Activated naive CD4-positive, alpha-beta T cell treated with anti-CD3 and anti-CD28 coated beads, Interleukin-2, amount 10 ng/mL, durations not matched to agents 7 days and 5 days (primary cell): ENCODE measurements around the gene FOXJ3.

ENCODE experiments used
- CTCF ChIA-PET: fragments of 350-600 bp; sonication (Branson Sonifier 250); formaldehyde crosslinking; loops from one replicate; lab custom pipeline; 2021; ENCODE audit warnings: antibody characterized with exemption; lab: Charles Lee
- DNase-seq: peaks from one replicate; pipeline ENCODE4 v3.0.0-alpha.2; 2020
- H3K27ac Mint-ChIP-seq: one replicate; pipeline ENCODE4 v1.8.0; 2021; ENCODE audit warnings: mild to moderate bottlenecking, moderate library complexity, mixed read lengths
- H3K27me3 Mint-ChIP-seq: one replicate; pipeline ENCODE4 v1.8.0; 2021; ENCODE audit warnings: mild to moderate bottlenecking, mixed read lengths
- H3K36me3 Mint-ChIP-seq: one replicate; pipeline ENCODE4 v1.8.0; 2021; ENCODE audit warnings: mixed read lengths
- H3K4me1 Mint-ChIP-seq: one replicate; pipeline ENCODE4 v1.8.0; 2021; ENCODE audit warnings: mixed read lengths
- H3K4me3 Mint-ChIP-seq: one replicate; pipeline ENCODE4 v1.8.0; 2021; ENCODE audit warnings: mild to moderate bottlenecking, moderate library complexity, mixed read lengths
- H3K9me3 Mint-ChIP-seq: one replicate; pipeline ENCODE4 v1.8.0; 2021; ENCODE audit warnings: mixed read lengths

Gene FOXJ3

GRCh38 chr1:42266253-42267135 is 68.5 kb downstream of the FOXJ3 start:
- CTCF ChIA-PET, result interaction anchor here (1.0 kb wide), 1 partner anchor 89 kb away, joined by 3 read pairs; no protein-coding TSS in a partner anchor
- Mint-ChIP-seq H3K4me3 (no peak overlapping the region), H3K36me3 (peaks cover 33% of the 10 kb centered on the region)

GRCh38 chr1:42264511-42265190 is 70.4 kb downstream of the FOXJ3 start:
- Mint-ChIP-seq H3K27me3 (no peaks in the 10 kb centered on the region), H3K9me3 (no peaks in the 10 kb centered on the region), H3K4me1 (peaks cover 8% of the 10 kb centered on the region), H3K4me3 (no peak overlapping the region), H3K27ac (no peak overlapping the region), H3K36me3 (peaks cover 35% of the 10 kb centered on the region)
- no peak for DNase-seq
- CTCF ChIA-PET, result no interaction called here

More at GRCh38 chr1:42266253-42267135, 68.5 kb downstream of the FOXJ3 start:
- Mint-ChIP-seq H3K4me1 (peaks cover 10% of the 10 kb centered on the region), H3K27me3 (no peaks in the 10 kb centered on the region), H3K9me3 (no peaks in the 10 kb centered on the region), H3K27ac (no peak overlapping the region)
- no peak for DNase-seq

GRCh38 chr1:42263019-42263418 is 72.0 kb downstream of the FOXJ3 start:
- Mint-ChIP-seq H3K4me1 (peaks cover 3% of the 10 kb centered on the region), H3K4me3 (no peak overlapping the region), H3K9me3 (no peaks in the 10 kb centered on the region), H3K27me3 (no peaks in the 10 kb centered on the region), H3K27ac (no peak overlapping the region), H3K36me3 (peaks cover 33% of the 10 kb centered on the region)
- CTCF ChIA-PET, result no interaction called here
- DNase-seq, result no peak

- Mint-ChIP-seq H3K27me3 (no peaks in the 10 kb centered on the region), H3K27ac (no peak overlapping the region), H3K4me1 (peaks cover 3% of the 10 kb centered on the region), H3K9me3 (no peaks in the 10 kb centered on the region), H3K36me3 (peaks cover 39% of the 10 kb centered on the region), H3K4me3 (no peak overlapping the region)
- DNase-seq, result no peak
- CTCF ChIA-PET, result no interaction called here
These were observed 74.5 kb downstream of the FOXJ3 start for GRCh38 chr1:42260376-42261070.

- CTCF ChIA-PET, result no interaction called here
- Mint-ChIP-seq H3K27ac (no peak overlapping the region), H3K36me3 (peaks cover 39% of the 10 kb centered on the region), H3K27me3 (no peaks in the 10 kb centered on the region), H3K9me3 (peaks cover 2% of the 10 kb centered on the region), H3K4me1 (peaks cover 3% of the 10 kb centered on the region), H3K4me3 (no peak overlapping the region)
- DNase-seq, result no peak
These were observed 75.3 kb downstream of the FOXJ3 start for GRCh38 chr1:42259739-42260064.

GRCh38 chr1:42259059-42259738 is 75.8 kb downstream of the FOXJ3 start:
- H3K4me3 Mint-ChIP-seq, result no peak overlapping the region
- peaks cover 3% of the 10 kb centered on the region for H3K4me1 Mint-ChIP-seq
- H3K36me3 Mint-ChIP-seq, result peaks cover 34% of the 10 kb centered on the region
- no peaks in the 10 kb centered on the region for H3K27me3 Mint-ChIP-seq
- H3K9me3 Mint-ChIP-seq, result peaks cover 2% of the 10 kb centered on the region
- DNase-seq, result no peak
- no peak overlapping the region for H3K27ac Mint-ChIP-seq
- CTCF ChIA-PET, result no interaction called here

GRCh38 chr1:42258218-42258617 is 76.8 kb downstream of the FOXJ3 start:
- H3K27ac Mint-ChIP-seq, result no peak overlapping the region
- CTCF ChIA-PET, result no interaction called here

GRCh38 chr1:42251042-42251441 is 84.0 kb downstream of the FOXJ3 start:
- CTCF ChIA-PET, result no interaction called here
- peaks cover 2% of the 10 kb centered on the region for H3K4me1 Mint-ChIP-seq
- H3K27ac Mint-ChIP-seq, result no peak overlapping the region
- peaks cover 35% of the 10 kb centered on the region for H3K36me3 Mint-ChIP-seq
- peaks cover 16% of the 10 kb centered on the region for H3K9me3 Mint-ChIP-seq
- no peaks in the 10 kb centered on the region for H3K27me3 Mint-ChIP-seq
- DNase-seq, result no peak
- no peak overlapping the region for H3K4me3 Mint-ChIP-seq

More at GRCh38 chr1:42258218-42258617, 76.8 kb downstream of the FOXJ3 start:
- H3K4me3 Mint-ChIP-seq, result no peak overlapping the region
- peaks cover 3% of the 10 kb centered on the region for H3K4me1 Mint-ChIP-seq
- peaks cover 2% of the 10 kb centered on the region for H3K9me3 Mint-ChIP-seq
- peaks cover 29% of the 10 kb centered on the region for H3K36me3 Mint-ChIP-seq
- no peaks in the 10 kb centered on the region for H3K27me3 Mint-ChIP-seq
- no peak for DNase-seq

GRCh38 chr1:42250164-42250563 is 84.9 kb downstream of the FOXJ3 start:
- H3K27ac Mint-ChIP-seq, result no peak overlapping the region
- peaks cover 2% of the 10 kb centered on the region for H3K4me1 Mint-ChIP-seq
- peaks cover 16% of the 10 kb centered on the region for H3K9me3 Mint-ChIP-seq
- H3K36me3 Mint-ChIP-seq, result peaks cover 36% of the 10 kb centered on the region
- no peak for DNase-seq
- H3K4me3 Mint-ChIP-seq, result no peak overlapping the region
- CTCF ChIA-PET, result no interaction called here
- no peaks in the 10 kb centered on the region for H3K27me3 Mint-ChIP-seq

GRCh38 chr1:42240966-42241755 is 93.9 kb downstream of the FOXJ3 start:
- H3K27ac Mint-ChIP-seq, result no peak overlapping the region
- H3K4me1 Mint-ChIP-seq, result peaks cover 7% of the 10 kb centered on the region
- peaks cover 27% of the 10 kb centered on the region for H3K9me3 Mint-ChIP-seq
- H3K27me3 Mint-ChIP-seq, result no peaks in the 10 kb centered on the region
- no peak overlapping the region for H3K4me3 Mint-ChIP-seq
- CTCF ChIA-PET, result no interaction called here
- H3K36me3 Mint-ChIP-seq, result peaks cover 67% of the 10 kb centered on the region
- DNase-seq, result no peak

GRCh38 chr1:42239555-42239954 is 95.5 kb downstream of the FOXJ3 start:
- H3K9me3 Mint-ChIP-seq, result peaks cover 37% of the 10 kb centered on the region
- no peaks in the 10 kb centered on the region for H3K27me3 Mint-ChIP-seq
- peaks cover 6% of the 10 kb centered on the region for H3K4me1 Mint-ChIP-seq
- peaks cover 67% of the 10 kb centered on the region for H3K36me3 Mint-ChIP-seq
- H3K27ac Mint-ChIP-seq, result no peak overlapping the region
- CTCF ChIA-PET, result no interaction called here
- DNase-seq, result no peak
- H3K4me3 Mint-ChIP-seq, result no peak overlapping the region

GRCh38 chr1:42239041-42239440 is 96.0 kb downstream of the FOXJ3 start:
- H3K27ac Mint-ChIP-seq, result no peak overlapping the region
- CTCF ChIA-PET, result no interaction called here
- no peak for DNase-seq
- H3K4me3 Mint-ChIP-seq, result no peak overlapping the region
- no peaks in the 10 kb centered on the region for H3K27me3 Mint-ChIP-seq
- H3K9me3 Mint-ChIP-seq, result peaks cover 40% of the 10 kb centered on the region
- H3K4me1 Mint-ChIP-seq, result peaks cover 6% of the 10 kb centered on the region
- peaks cover 66% of the 10 kb centered on the region for H3K36me3 Mint-ChIP-seq

GRCh38 chr1:42231253-42231652 is 103.8 kb downstream of the FOXJ3 start:
- H3K27ac Mint-ChIP-seq, result no peak overlapping the region
- H3K9me3 Mint-ChIP-seq, result peaks cover 16% of the 10 kb centered on the region
- no peaks in the 10 kb centered on the region for H3K4me1 Mint-ChIP-seq
- DNase-seq, result no peak
- CTCF ChIA-PET, result no interaction called here
- peaks cover 14% of the 10 kb centered on the region for H3K36me3 Mint-ChIP-seq
- H3K27me3 Mint-ChIP-seq, result no peaks in the 10 kb centered on the region
- H3K4me3 Mint-ChIP-seq, result no peak overlapping the region
